ENCODE results near the gene KCTD7.
"Not testable (repeated sequence)": the region's sequence is repeated elsewhere in the genome, so short reads cannot be mapped to it uniquely, and the experiment has no call there.

KCTD7 gene

DNA sequence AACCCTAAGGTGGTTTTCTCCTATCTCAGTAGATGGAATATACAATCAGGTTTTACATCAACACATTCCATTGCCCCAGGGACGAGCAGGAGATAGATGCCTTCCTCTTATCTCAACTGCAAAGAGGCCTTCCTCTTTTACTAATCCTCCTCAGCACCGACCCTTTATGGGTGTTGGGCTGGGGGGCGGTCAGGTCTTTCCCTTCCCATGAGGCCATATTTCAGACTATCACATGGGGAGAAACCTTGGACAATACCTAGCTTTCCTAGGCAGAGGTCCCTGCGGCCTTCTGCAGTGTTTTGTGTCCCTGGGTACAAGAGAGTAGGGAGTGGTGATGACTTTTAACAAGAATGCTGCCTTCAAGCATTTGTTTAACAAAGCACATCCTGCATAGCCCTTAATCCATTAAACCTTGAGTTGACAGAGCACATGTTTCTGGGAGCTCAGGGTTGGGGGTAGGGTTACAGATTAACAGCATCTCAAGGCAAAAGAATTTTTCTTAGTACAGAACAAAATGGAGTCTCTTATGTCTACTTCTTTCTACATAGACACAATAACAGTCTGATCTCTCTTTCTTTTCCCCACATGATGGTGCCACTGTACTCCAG lies 9.2 kb upstream of the KCTD7 start:
- peak in 1 of 2 experiments; percentile 13 for DNase-seq

DNA sequence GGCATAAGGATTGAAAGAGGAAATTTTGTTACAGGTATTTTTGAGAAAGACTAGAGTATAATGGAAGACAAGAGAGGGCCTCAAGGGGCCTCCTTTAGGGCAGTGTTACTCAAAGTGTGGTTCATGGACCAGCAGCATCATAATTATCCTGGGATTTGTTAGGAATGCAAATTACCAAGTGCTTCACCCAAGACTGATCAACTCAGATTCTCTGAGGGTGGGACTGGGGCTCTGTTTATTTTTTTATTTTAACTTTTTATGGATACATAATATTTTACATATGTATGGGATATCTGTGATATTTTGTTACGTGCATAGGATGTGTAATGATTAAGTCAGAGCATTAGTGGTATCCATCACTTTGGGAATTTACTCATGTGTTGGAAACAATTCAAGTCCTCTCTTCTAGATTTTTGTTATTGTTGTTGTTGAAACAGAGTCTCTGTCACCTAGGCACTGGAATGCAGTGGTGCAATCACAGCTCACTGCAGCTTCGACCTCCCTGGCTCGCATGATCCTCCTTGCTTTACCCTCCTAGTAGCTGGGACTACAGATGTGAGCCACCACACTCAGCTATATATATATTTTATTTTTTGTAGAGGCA lies 2.2 kb upstream of the KCTD7 start:
- DNase-seq = no peak

DNA sequence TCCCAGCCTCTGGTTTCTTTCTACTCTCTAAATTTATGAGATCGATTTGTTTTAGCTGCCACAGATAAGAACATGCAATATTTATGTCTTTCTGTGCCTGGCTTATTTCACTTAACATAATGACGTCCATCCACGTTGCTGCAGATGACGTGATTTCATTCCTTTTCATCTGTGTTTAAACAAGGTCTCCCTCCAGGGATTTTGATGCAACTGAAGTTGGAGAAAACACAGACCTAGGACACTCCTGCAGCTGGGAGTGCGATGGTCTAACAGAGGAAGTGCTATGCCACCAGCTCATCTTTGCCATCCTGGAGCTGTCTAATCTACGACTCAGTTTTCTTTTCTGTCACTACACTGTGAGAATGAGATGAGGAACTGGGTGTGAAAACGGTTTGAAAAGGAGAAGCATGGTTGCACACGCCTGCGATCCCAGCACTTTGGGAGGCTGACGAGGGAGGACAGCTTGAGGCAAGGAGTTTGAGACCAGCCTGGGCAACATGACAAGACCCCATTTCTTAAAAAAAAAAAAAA lies 1.5 kb upstream of the KCTD7 start:
- no peak for DNase-seq

DNA sequence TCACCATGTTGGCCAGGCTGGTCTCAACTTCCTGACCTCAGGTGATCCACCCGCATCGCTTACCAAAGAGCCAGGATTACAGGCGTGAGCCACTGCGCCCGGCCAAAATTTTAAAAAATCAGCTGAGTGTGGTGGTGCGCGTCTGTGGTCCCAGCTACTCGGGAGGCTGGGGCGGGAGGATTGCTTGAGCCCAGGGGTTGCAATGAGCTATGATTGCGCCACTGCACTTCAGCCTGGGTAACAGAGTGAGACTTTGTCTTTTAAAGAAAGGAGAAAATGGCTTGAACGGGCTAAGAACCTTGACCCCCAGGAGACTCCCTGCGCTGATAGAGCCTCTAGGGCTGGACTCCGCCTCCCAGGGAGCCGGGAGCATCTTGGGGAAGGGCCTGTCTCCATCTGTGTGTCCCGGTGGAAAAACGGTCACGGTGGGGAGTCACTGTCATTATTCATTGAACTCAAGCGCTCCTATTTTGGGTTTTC lies 760 bp upstream of the KCTD7 start:
- peak in 1 of 2 experiments; percentile 56 for DNase-seq

DNA sequence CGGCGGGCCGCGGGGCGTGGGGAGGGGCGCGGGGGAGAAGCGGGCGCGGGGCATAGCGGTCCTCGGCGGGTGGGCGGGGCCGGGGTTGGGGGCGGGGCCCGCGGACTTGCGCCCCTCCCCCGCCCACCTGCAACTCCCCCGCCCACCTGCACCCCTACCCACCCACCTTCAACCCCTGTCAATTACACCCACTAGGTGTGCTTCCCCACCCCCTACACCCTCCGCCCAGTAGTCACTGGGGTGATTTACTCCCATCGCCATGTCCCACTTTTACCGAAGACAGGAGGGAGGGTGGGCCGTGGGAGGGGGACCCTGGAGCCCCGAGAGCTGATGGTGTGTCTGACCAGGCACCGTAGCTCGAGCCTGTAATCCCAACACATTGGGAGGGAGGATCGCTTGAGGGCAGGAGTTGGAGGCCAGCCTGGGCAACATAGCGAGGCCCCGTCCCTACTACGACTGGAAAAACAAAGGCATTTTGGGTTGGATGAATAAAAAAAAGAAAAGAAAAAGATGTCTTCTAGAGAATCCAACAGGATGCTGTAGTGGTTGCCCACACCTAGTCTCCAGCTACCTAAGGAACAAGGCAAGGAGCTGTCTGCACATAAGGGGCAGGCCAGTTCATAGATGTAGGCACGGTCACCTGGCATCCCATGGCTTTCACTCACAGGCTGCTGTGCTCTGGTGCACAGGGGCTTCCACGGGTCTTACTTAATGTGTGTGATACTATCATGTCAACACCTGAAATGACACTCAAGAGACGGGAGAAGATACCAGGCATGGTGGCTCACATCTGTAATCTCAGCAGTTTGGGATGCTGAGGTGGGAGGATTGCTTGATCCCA lies 761 bp downstream of the KCTD7 start:
- DNase-seq = peak in 1 of 2 experiments; percentile 70

DNA sequence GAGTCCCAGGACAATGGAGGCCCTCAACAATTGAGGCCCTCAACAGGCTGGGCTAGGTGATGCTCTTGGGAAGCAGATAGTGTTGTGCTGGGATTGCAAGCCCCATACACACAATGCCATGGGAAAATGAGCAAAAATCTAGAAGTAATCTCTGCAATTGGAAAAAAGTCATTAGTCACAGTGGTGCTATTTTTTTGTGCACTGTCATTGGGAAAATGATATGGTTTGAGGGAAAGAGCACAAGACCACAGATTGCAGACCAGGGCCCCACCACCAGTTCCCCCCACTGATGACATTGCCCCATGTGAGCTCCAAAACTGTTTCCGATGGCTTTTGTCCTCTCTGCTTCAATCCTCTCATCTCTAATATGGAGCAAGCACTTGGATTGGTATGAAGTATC lies 1.9 kb downstream of the KCTD7 start:
- no peak for DNase-seq

DNA sequence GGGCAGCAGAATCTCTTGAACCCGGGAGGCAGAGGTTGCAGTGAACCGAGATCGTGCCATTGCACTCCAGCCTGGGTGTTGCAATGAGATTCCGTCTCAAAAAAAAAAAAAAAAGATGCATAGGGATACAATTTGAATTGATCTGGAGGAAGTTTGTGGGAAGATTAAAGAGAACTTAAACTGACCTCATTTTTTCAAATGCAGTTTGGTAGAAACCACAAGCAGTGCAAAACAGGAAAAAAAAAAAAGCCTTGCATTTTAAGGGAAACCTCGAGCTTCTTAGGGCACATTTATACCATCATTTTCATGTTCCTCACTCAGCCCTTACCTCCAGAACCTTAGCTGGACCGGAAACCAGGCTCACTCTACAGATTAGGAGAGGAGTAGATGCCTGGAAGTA lies 2.8 kb downstream of the KCTD7 start:
- DNase-seq = no peak

DNA sequence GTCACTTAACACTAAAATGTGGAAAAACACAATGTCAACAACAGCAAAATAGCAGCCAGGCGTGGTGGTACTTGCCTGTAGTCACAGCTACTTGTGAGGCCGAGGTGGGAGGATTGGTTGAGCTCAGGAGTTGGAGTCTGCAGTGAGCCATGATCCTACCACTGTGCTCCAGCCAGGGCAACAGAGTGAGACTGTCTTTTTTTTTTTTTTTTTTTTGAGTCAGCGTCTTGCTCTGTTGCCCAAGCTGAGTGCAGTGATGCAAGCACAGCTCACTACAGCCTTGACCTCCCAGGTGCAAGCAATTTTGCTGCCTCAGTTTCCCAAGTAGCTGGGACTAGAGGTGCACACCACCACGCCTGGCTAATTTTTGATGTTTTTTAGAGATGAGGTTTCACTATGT lies 6.1 kb downstream of the KCTD7 start:
- no peak for DNase-seq

DNA sequence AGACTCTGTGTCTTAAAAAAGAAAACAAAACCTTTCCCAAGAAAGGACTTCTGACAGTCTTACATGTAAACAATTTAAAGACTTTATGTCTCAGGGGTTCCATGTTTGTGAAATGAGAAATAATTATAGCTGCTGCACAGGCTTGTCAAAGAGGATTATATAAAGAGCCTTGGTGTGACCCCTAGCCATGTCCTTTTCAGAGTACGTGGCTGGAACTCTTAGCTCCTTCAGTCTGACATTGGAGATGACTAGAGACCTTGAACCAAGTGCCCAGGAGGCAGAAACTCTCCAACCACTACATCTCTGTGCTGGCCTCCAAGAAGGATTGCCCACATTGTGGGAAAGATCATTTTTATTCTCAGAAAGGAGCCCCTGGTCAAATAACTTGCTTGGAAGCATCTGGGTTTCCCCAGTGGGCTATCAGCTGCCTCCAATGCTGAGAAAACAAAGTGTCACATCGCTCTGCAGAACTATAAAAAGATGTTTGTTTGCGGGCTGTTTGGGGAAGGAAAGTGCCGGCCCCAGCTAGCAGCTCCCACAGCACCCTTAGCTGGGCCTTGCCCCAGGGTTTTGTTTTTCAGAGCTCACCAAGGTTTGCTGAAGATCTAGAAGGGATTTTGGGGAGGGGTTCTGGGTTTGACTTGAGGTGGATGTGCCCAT lies 6.8 kb downstream of the KCTD7 start:
- DNase-seq = not testable (repeated sequence)

DNA sequence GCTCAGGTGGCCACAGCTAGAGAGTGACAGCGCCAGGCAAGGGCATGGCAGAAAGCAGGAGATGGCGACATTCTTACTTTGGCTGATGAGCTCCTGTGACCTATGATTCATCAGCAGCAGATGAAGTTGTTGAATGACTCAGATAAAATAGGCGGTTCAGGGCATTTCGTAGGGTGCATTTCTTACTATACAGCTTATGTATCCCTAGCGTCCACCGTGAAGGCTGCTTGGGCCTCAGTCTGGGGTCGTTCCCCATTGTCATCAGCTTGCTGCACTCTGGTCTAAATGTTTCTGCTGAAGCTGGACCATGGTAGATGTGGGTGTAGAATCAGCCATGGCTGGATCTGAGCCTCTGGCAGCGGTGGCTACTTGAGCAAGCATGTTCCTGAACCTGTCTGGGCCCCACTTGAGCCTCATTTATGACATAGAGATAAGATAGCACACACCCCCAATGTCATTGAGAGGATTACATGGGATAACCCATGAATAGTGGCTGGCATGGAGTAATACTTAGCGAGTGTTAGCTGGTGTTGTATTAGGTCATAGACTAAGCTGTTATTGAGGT lies 7.4 kb downstream of the KCTD7 start:
- not testable (repeated sequence) for DNase-seq

DNA sequence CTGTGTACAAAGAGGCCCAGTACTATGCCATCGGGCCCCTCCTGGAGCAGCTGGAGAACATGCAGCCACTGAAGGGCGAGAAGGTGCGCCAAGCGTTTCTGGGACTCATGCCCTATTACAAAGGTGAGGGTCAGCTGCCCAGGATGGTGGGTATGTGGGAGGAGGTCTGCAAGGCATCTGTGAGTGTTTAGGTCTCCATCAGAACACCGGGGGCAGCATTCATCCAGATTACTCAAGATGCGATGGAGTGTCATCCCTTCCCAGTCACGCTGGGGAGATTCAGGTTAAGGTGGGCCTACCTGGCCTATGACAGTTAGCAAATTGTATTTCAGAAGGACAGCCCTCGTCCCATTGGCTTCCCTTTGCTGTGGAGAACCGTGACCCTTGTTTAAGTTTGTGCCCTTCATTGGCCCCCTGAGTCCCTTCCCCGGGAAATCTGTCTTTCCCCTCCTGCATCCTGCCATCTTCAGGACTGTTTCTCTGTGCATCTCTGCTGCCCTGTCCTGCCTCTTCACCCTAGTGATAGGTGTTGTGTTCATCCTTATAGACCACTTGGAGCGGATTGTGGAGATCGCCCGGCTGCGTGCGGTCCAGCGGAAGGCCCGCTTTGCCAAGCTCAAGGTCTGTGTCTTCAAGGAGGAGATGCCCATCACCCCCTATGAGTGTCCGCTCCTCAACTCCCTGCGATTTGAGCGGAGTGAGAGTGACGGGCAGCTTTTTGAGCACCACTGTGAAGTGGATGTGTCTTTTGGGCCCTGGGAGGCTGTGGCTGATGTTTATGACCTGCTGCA lies 9.8 kb downstream of the KCTD7 start:
- no peak for DNase-seq

DNA sequence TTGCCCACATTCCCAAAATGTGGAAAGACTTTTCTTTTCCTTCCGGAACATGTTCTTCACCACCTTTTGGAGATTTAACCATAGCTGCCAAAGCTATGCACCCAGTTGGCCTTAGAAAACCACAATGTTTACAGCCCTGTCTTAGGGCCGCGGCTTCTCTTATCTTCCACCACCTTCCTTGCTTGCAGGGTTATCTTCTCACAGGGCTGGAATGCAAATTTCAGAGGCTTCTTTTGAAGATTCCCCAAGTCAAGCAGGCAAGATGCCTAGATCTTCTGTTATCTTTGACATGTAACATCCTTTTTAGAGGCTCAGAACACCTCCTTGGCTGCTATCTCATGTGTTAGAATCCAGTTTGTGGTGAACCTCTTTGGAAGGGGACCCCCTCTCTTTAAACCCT lies 11.1 kb downstream of the KCTD7 start:
- no peak for DNase-seq

DNA sequence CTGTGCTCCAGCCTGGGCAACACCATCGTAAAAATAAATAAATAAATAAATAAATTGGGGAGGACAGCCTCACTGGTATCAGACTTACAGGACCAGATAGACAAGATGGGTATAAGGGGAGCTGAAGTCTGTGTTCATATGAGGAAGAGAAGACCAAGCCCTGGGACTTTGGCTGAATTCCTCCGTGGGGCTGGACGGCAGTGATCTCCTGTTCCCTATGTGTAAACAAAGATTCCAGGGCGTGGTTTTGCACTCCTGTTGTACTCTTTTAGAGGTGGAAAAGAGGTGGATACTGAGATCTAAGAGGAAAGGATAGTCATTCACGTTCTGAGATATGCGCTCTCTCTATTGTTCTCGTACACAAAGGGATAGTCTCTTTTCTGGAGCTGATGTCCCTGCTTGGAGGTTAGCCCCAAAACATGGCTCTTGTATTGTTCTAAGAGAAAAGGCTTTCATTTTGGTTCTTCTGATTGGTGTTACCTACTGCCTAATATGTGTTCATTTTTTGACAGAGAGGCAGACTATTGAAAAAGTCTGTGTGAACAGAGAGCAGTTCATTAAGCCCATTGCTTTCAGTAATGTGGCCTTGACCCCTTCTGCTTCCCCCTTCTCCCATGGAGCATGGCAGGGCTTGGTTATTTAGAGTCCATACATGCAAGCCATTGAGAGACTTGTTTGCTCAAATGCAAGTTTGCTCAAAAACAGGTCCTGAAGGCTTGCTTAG lies 12.3 kb downstream of the KCTD7 start:
- no peak for DNase-seq

DNA sequence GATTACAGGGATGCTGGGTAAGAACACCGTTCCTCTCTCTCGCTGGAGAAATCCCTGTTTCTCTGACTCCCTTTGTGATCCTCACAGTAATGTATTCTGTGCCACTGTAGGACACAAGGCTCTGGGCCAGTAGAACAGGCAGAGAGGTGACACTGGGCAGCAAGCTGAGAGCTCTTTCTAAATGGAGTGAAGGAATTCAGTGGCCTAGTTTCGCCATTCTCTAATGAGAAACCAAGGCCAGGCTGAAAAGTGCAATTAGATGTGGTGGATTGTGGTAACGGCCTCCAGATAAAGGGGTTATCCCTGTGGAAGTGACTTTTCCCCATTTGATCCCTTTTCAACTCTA lies 12.8 kb downstream of the KCTD7 start:
- DNase-seq = no peak

DNA sequence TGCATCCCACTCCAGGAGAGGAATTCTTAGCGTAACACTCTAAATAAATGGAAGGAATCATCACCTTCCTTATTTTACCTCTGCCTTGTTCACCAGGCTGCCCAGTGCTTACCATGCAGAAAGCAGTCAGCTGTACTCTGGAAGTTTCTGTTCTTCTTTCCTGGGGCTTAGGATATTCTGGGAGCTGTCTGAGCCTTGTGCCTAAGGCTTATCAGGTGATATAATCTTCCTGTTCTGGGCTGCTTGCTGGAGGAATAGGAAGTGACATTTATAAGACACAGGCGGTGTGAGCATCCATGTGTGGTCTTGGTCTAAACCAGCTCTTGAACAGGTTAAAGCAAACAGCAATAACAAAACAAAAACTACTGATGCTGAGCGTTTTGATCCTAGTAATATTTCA lies 13.5 kb downstream of the KCTD7 start:
- DNase-seq = no peak

DNA sequence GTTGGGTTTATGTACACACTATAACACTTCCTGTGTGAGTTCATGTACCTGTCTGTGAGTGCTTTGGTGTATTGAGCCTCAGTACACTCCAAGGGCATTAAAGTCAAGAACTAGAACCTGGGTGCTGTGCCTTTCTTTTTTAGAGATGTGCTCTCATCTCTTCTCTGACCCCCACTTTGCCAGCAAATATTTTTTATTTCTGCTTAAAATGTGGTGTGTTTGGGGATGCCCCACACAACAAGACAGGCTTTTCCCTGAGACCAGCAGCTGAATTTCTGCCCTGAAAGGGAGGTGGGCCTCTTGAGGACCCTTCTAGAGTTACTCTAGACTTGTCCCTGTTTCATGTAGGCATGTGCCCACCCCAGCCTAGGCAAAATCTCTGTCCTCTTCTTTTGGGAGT lies 14.3 kb downstream of the KCTD7 start:
- no peak for DNase-seq

DNA sequence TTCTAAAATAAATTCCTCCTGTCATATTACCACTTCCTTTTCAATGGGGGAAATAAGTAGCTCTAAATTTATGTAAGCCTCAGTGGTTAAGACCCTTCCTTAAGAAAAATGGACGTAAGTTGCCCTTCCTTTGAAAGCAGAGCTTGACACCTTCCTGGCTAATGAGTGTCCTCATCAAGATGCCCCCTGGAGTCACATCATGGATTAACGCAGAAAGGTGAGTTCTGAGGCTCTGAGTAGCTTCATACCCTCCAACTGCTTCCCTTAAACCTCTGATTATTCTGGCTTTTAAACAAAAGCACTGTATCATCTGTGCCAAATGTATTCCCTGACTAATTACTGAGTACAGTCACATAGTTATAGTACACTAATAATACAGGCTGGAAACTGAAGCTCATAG lies 14.7 kb downstream of the KCTD7 start:
- DNase-seq = no peak

DNA sequence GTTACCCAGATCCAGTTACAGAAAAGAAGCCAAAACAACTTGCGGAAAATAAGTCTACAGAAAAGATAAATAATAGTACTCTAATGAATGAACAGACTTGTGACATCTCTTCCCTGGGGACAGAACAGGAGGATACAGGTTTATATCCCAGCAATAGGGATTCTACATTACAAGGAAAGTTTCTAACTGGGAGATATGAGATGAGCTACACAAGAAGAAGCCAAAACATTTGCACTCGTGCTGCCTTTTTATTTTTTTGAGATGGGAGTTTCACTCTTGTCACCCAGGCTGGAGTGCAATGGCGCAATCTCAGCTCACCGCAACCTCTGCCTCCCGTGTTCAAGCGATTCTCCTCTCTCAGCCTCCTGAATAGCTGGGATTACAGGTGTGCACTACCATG lies 22.3 kb downstream of the KCTD7 start:
- not testable (repeated sequence) for DNase-seq

DNA sequence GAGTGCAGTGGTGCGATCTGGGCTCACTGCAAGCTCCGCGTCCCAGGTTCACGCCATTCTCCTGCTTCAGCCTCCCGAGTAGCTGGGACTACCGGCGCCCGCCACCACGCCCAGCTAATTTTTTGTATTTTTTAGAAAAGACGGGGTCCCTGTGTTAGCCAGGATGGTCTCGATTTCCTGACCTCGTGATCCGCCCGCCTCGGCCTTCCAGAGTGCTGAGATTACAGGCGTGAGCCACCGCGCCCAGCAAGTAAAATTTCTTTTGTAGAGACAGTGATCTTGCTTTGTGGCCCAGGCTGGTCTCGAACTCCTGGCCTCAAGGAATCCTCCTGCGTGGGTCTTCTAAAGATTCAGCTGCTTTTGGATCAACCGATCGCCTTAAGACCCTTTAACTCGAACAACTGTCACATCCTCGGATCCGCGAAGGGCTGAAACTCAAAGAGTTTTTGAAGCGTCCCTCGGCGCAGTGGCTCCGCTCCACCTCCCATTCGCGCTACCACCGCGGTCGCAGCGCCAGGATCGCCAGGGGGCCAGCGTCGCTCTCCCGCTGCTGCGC lies 25.1 kb downstream of the KCTD7 start:
- DNase-seq = not testable (repeated sequence)

DNA sequence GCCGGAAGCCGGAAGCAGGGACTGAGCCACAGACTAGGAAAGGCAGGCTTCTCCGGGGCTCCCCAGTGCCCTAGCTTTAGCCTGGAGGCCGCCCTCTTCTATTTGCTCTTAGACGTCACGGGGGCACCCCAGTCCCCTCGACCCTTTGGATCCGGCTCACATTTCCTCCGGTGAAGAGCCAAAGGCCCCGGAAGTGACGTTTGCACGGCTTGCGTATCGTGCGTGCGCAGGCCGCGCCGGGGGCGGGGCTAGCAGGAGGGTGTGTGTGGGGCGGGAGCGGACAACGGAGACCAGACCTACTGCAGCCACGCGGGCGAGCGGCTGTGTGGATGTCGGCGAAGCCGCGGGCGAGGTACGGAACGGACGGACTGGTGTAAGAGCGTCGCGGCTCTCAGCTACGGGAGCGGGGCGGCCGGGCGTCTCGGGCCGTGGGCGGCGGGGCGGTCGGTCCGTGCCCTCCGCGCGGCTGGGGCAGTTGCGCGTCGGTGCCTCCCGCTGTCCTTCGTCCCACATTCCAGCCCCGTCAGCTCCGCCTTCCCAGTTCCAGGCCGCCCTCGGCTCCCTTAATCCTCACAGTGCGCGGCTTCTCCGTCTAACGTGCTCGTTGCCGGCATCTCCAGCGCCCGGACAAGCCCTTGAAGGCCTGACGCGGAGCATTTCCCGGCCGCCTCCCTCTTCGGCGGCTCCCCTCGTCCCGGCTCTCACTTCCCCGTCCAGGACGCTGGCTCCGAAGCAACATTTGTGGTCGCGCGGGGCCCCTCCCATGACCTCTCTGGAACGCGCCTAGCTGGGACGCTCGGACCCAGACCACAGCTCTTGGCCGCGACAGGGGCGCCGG lies 25.8 kb downstream of the KCTD7 start:
- DNase-seq = peak; percentile 93 to 99

All from NCI-H526 (cell line).